Upper lobe of left lung (tissue), 4 donors: ENCODE measurements around the gene CISD1.

Source experiments
- CTCF ChIP-seq, 6 experiments: fragments of 450-650 bp in 4 of 6; fragments of 200-600 bp in 2 of 6; sonication (generic) in 2 of 6; IDR thresholded peaks; one replicate each; pipeline ENCODE4 v1.5.1; 2016 to 2019; ENCODE audit warnings: antibody characterized with exemption in 6 of 6
- POLR2A ChIP-seq, 4 donors: fragments of 450-650 bp; IDR thresholded peaks; one replicate each; pipeline ENCODE4 v1.5.1; 2016 to 2017; ENCODE audit warnings: antibody characterized with exemption in 4 of 4, mild to moderate bottlenecking in 2 of 4
- POLR2AphosphoS5 ChIP-seq, 2 donors: sonication (generic); formaldehyde crosslinking; IDR thresholded peaks; one replicate each; pipeline ENCODE4 v1.5.1; 2017; ENCODE audit warnings: antibody characterized with exemption in 2 of 2

DNA sequence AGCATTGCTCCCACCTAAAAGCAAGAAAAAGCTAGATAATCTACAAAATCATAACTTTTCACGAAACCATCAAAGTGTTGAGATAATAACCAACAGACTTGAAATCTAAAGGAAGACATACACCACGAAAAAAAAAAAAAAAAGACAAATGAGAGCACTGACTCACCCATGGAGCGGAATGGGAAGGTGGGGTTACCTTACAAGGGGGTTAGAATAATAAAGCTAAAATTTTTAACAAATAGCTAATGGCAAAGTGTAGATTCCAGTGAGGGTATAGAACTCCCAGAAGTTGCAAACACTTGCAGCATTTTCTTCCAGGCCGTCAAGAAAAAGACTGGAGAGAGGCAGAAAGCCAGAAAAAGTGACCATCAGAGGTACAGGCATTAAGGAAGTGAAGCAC is 28.4 kb upstream of the CISD1 start:
- TF ChIP-seq POLR2AphosphoS5 (IDR thresholded peaks at IDR 0.05) (no peak), POLR2A (IDR thresholded peaks at IDR 0.05) (no peak), CTCF (IDR thresholded peaks at IDR 0.05) (no peak)
